Prostate gland (tissue), 2 donors: ENCODE measurements around the gene CTNNA2. TPM values are rescaled to one million over a fixed set of nuclear protein-coding genes. Genes with fewer than 3 reads are reported as not detected.

Experiments used
- DNase-seq: peaks from one replicate; pipeline ENCODE4 v3.0.0-alpha.2; 2019; ENCODE audit warnings: low spot score
- H3K27ac ChIP-seq, 2 donors: fragments of 200-600 bp; sonication (generic); 2 replicates each; pipeline ENCODE4 v1.5.1; 2017 to 2019
- H3K27me3 ChIP-seq: fragments of 200-600 bp; sonication (generic); replicated peaks from 2 replicates; pipeline ENCODE4 v1.5.1; 2019; ENCODE audit not compliant: insufficient read depth
- H3K36me3 ChIP-seq, 2 donors: fragments of 200-600 bp; sonication (generic); 1 replicate in 1 of 2; 2 replicates in 1 of 2; pipeline versions ENCODE4 v1.5.1 to v1.8.1; 2017 to 2019
- H3K4me1 ChIP-seq: fragments of 200-600 bp; sonication (generic); replicated peaks from 2 replicates; pipeline ENCODE4 v1.5.1; 2019
- H3K4me3 ChIP-seq, 2 donors: fragments of 200-600 bp; sonication (generic); 2 replicates each; pipeline ENCODE4 v1.5.1; 2017 to 2019
- H3K9me3 ChIP-seq: fragments of 200-600 bp; sonication (generic); 2 replicates; pipeline ENCODE4 v1.5.1; 2017
- POLR2A ChIP-seq: fragments of 450-650 bp; IDR thresholded peaks from one replicate; pipeline ENCODE4 v1.6.1; 2016; ENCODE audit warnings: antibody characterized with exemption, mild to moderate bottlenecking
- POLR2AphosphoS5 ChIP-seq: sonication (generic); formaldehyde crosslinking; IDR thresholded peaks from one replicate; pipeline ENCODE4 v1.6.1; 2017; ENCODE audit warnings: antibody characterized with exemption
- WGBS: methylation state at CpG from one replicate; pipeline ENCODE4 v1.1.5; 2018; 5-methylcytosine and 5-hydroxymethylcytosine counted together
- intact Hi-C: fragments of 100-400 bp; cut with DNase I; formaldehyde crosslinking; loops from one replicate; pipeline ENCODE4 v1.14.2; 2022
- total RNA-seq, 2 donors: library from RNA; depleted of rRNA; stranded (reverse); fragments of >200 nt; gene quantifications; one replicate each; pipeline ENCODE4 v1.1.0, GENCODE V29; 2016
- TF ChIP-seq, protein P1 (sequence below), 4 experiments: fragments of 200-600 bp in 2 of 4; fragments of 450-650 bp in 2 of 4; sonication (generic) in 2 of 4; IDR thresholded peaks; 1 replicate in 3 of 4; 2 replicates in 1 of 4; pipeline ENCODE4 v1.5.1; 2016 to 2019; ENCODE audit warnings: antibody characterized with exemption in 4 of 4, mild to moderate bottlenecking in 2 of 4, moderate library complexity in 2 of 4

The CTNNA2 gene
- total RNA-seq, 2 donors from 2014 or later, result 24.3 TPM; not detected in 1

DNA sequence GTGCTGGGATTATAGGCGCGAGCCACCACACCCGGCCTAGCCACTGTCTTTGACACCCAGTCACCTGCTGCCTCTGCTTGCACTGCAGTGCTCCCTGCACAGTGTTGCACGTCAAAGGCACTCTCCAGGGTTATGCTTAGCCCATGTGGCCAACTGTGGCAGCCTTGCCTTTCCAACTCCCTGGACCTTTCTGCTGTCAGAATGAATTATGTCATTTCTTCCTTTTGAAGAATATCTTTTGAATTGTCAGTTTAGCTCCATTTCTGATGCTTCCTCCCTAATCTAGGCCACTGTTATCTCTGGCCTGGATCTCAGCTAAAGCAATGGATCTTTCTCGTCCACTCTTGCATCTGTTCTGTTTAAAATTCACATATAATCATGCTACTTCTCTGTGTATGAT lies 821.0 kb downstream of the CTNNA2 start:
- Histone ChIP-seq H3K27ac (no peak overlapping the region), H3K27me3 (no peaks in the 10 kb centered on the region), H3K36me3 (no peaks in the 10 kb centered on the region), H3K9me3 (no peaks in the 10 kb centered on the region), H3K4me1 (no peaks in the 10 kb centered on the region), H3K4me3 (no peak overlapping the region)
- TF ChIP-seq, protein P1, sequence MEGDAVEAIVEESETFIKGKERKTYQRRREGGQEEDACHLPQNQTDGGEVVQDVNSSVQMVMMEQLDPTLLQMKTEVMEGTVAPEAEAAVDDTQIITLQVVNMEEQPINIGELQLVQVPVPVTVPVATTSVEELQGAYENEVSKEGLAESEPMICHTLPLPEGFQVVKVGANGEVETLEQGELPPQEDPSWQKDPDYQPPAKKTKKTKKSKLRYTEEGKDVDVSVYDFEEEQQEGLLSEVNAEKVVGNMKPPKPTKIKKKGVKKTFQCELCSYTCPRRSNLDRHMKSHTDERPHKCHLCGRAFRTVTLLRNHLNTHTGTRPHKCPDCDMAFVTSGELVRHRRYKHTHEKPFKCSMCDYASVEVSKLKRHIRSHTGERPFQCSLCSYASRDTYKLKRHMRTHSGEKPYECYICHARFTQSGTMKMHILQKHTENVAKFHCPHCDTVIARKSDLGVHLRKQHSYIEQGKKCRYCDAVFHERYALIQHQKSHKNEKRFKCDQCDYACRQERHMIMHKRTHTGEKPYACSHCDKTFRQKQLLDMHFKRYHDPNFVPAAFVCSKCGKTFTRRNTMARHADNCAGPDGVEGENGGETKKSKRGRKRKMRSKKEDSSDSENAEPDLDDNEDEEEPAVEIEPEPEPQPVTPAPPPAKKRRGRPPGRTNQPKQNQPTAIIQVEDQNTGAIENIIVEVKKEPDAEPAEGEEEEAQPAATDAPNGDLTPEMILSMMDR (IDR thresholded peaks at IDR 0.05), result no peak
- TF ChIP-seq POLR2A (no peak), POLR2AphosphoS5 (no peak)
- WGBS, result 89% methylated on average over 5 of the region's 5 CpGs
- intact Hi-C loops, result no loop called here
- DNase-seq, result no peak

DNA sequence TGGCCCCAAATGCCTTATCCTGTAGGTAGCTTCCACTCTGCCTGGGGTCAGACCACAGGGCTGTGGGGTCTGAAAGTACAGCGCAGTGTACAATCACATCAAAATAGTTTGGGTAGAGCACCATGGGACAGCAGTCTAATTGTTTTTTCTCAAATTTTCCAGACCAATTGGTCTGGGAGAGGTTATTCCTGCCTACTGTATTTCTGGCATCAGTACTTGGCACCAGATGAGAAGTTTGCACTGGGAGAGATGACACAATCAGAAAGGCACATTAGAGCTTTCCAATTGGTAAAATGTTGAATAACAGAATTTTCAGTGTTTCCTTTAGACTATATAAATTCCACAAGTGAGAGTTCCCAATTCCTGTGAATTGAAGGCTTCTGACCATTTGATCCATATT lies 822.6 kb downstream of the CTNNA2 start:
- H3K36me3 ChIP-seq, result no peaks in the 10 kb centered on the region
- H3K27me3 ChIP-seq, result no peaks in the 10 kb centered on the region
- H3K4me3 ChIP-seq, result no peak overlapping the region
- intact Hi-C loops, result no loop called here
- WGBS, result 100% methylated on average over 1 of the region's 1 CpG
- TF ChIP-seq POLR2AphosphoS5, result no peak
- DNase-seq, result no peak
- H3K4me1 ChIP-seq, result no peaks in the 10 kb centered on the region
- H3K9me3 ChIP-seq, result no peaks in the 10 kb centered on the region
- H3K27ac ChIP-seq, result no peak overlapping the region

DNA sequence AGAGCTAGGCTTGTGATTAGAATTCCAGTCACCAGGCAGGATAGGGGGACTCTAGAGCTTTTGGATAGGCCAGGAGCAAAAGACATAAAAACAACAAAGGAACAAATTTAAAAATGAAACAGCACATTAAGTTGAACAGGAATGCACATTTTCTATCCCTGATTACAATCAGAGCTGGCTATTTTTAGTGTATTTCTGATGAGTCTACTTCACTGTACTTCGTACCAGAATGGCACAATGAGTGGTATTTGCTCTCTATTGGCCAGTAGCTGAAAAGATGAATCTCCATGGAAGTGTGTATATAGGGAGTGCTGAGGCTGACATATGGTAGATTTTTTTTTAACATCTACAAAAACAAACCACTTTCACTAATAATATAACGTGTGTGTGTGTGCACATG lies 825.9 kb downstream of the CTNNA2 start:
- H3K9me3 ChIP-seq, result no peaks in the 10 kb centered on the region
- intact Hi-C loops, result no loop called here
- no peak overlapping the region for H3K4me3 ChIP-seq
- H3K27me3 ChIP-seq, result no peaks in the 10 kb centered on the region
- no peaks in the 10 kb centered on the region for H3K4me1 ChIP-seq
- WGBS, result 66% methylated on average over 2 of the region's 2 CpGs
- H3K36me3 ChIP-seq, result no peaks in the 10 kb centered on the region
- H3K27ac ChIP-seq, result no peak overlapping the region
- no peak for DNase-seq
- TF ChIP-seq, protein P1 (IDR thresholded peaks at IDR 0.05), result no peak
- no peak for TF ChIP-seq POLR2AphosphoS5
- no peak for TF ChIP-seq POLR2A

DNA sequence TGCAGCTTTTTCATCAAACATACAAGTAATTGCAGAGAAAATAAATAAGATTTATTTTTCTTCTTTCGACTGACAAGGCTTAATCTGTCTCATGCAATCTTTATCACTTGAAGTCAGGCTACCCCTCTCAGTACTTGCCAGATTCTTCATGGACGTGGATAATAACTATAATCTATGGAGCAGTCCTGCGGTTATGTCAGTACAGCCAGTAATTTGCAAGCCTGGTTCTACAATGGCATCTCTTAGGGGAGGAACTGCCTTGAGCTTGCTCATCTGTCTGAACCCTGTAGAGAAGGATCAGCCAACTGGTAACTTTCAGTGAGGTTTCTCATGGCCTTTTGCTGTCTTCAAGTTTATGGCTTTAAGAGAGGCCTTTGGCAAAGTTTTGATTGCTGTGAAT lies 827.2 kb downstream of the CTNNA2 start:
- intact Hi-C loops, result no loop called here
- no peak for DNase-seq
- WGBS, result 74% methylated on average over 3 of the region's 3 CpGs

DNA sequence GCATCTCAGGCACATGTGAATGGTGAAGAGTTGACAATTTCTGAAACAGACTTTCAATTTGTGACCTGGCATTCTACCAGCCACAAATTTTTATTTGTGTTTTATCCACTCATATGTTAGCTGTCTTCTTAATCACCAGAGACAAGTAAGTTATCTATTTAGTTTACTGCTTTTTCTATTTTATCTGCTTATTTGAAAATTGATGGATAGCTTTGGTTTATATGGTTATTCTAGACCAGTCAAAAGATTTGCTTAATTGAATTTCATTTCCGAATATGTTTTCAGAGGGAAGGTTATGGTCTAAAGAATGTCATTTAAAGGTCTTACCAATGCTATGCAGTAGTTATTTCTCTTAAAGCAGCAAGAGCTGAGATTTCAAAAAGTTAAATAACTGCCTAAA lies 835.2 kb downstream of the CTNNA2 start:
- no peaks in the 10 kb centered on the region for H3K36me3 ChIP-seq
- H3K4me1 ChIP-seq, result no peaks in the 10 kb centered on the region
- DNase-seq, result no peak
- no peaks in the 10 kb centered on the region for H3K9me3 ChIP-seq
- H3K27ac ChIP-seq, result no peak overlapping the region
- WGBS, result 89% methylated on average over 1 of the region's 1 CpG
- intact Hi-C loops, result no loop called here
- TF ChIP-seq, protein P1 (IDR thresholded peaks at IDR 0.05), result no peak
- TF ChIP-seq POLR2AphosphoS5 (no peak), POLR2A (no peak)
- no peak overlapping the region for H3K4me3 ChIP-seq
- no peaks in the 10 kb centered on the region for H3K27me3 ChIP-seq

More for the DNA sequence above, 827.2 kb downstream of the CTNNA2 start:
- TF ChIP-seq POLR2A (no peak), POLR2AphosphoS5 (no peak)
- TF ChIP-seq, protein P1 (IDR thresholded peaks at IDR 0.05), result no peak
- no peak overlapping the region for H3K27ac ChIP-seq
- no peak overlapping the region for H3K4me3 ChIP-seq
- H3K27me3 ChIP-seq, result no peaks in the 10 kb centered on the region
- H3K9me3 ChIP-seq, result no peaks in the 10 kb centered on the region
- H3K4me1 ChIP-seq, result no peaks in the 10 kb centered on the region
- no peaks in the 10 kb centered on the region for H3K36me3 ChIP-seq
